ENCODE data around the gene UGT8.
A peak's percentile ranks its signal among the peaks of the same experiment; 100 is the strongest.

The UGT8 gene

GRCh38 chr4:114691865-114692264 lies 93.3 kb downstream of the UGT8 start:
- DNase-seq (ENCODE audit: low read depth, low spot score) = no peak

GRCh38 chr4:114692958-114693357 lies 94.4 kb downstream of the UGT8 start:
- DNase-seq (ENCODE audit: low read depth, low spot score) = no peak

DNA sequence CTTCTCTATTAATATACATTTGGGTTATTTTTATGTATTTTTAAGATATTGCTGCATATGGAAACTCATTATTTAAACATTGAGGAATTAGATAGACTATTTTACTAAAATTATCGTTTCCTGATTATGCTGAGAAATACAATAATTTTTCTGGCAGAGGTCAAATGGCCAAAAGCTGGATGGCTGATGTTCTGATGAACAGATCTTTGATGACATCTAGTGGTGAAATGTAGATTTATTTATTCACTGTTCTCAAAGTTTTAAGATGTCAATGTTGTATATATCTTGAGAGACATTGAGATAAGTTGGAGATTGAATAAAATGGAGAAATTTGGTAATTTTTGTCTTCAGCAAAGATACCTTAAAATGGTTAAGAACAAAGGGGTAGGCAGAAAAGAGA lies 96.2 kb downstream of the UGT8 start:
- DNase-seq (ENCODE audit: low read depth, low spot score) = peak; percentile 10

GRCh38 chr4:114698231-114698630 lies 99.6 kb downstream of the UGT8 start:
- no peak for DNase-seq (ENCODE audit: low read depth, low spot score)

GRCh38 chr4:114701491-114701890 lies 102.9 kb downstream of the UGT8 start:
- DNase-seq (ENCODE audit: low read depth, low spot score) = no peak

DNA sequence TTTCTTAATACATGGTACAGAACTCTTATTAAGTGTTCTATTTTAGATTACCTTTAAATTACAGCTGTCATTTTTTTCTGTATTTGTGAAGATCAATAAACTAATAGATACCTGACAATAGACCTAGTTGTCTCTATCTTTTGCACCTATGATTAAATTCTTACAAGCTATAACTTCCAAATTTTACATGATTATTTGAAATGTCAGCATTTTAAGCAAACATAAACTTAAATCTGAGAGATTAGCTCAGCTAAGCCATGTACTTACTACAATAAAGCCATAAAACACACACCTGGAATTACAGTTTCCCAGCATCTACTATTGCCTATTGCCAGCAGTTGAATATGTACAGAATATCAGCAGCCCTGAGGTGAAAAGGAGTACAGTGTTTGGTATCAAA lies 118.8 kb downstream of the UGT8 start:
- no peak for DNase-seq (ENCODE audit: low read depth, low spot score)

- DNase-seq (ENCODE audit: low read depth, low spot score) = no peak
Measured at GRCh38 chr4:114725066-114725465, 126.5 kb downstream of the UGT8 start.

GRCh38 chr4:114727461-114727860 lies 128.9 kb downstream of the UGT8 start:
- DNase-seq (ENCODE audit: low read depth, low spot score) = peak; percentile 65

All from brain pericyte (primary cell).